OCI-LY1 (cell line): ENCODE data around the gene ATXN1.

Experiments
- H2AFZ ChIP-seq: fragments of 200-600 bp; sonication (generic), shearing (Covaris generic); 2 replicates; pipeline ENCODE4 v1.6.0; 2014; ENCODE audit warnings: antibody characterized with exemption, mild to moderate bottlenecking, low read length
- H3F3A ChIP-seq: fragments of 200-600 bp; sonication (generic), shearing (Covaris generic); 2 replicates; pipeline ENCODE4 v1.6.0; 2014; ENCODE audit warnings: mild to moderate bottlenecking, antibody characterized with exemption, low read length, moderate library complexity; ENCODE audit not compliant: insufficient read depth
- H3K27ac ChIP-seq: fragments of 200-600 bp; sonication (generic); 2 replicates; pipeline ENCODE4 v1.5.1; 2014; ENCODE audit warnings: low read length, mixed run types, mild to moderate bottlenecking, low read depth; ENCODE audit not compliant: poor library complexity, severe bottlenecking
- H3K27me3 ChIP-seq: fragments of 200-600 bp; sonication (generic); 2 replicates; pipeline ENCODE4 v1.6.0; 2014; ENCODE audit warnings: antibody characterized with exemption, mild to moderate bottlenecking, low read length, moderate library complexity; ENCODE audit not compliant: insufficient read depth
- H3K36me3 ChIP-seq: fragments of 200-600 bp; sonication (generic); 2 replicates; pipeline ENCODE4 v1.6.1; 2014; ENCODE audit warnings: mild to moderate bottlenecking, antibody characterized with exemption, low read length, moderate library complexity, mixed read lengths; ENCODE audit not compliant: insufficient read depth
- H3K4me1 ChIP-seq: fragments of 200-600 bp; sonication (generic); 2 replicates; pipeline ENCODE4 v1.5.1; 2014; ENCODE audit warnings: mild to moderate bottlenecking, low read length, moderate library complexity; ENCODE audit not compliant: insufficient read depth, severe bottlenecking
- H3K4me2 ChIP-seq: fragments of 200-600 bp; sonication (generic), shearing (Covaris generic); 2 replicates; pipeline ENCODE4 v1.6.1; 2014; ENCODE audit warnings: low read length
- H3K4me3 ChIP-seq: fragments of 200-600 bp; sonication (generic); 2 replicates; pipeline ENCODE4 v1.5.1; 2014; ENCODE audit warnings: low read length, low read depth, mild to moderate bottlenecking, mixed read lengths; ENCODE audit not compliant: poor library complexity, severe bottlenecking
- H3K79me2 ChIP-seq: fragments of 200-600 bp; shearing (Covaris generic); 2 replicates; pipeline ENCODE4 v1.6.1; 2016; ENCODE audit warnings: mixed run types, low read length, mixed read lengths; ENCODE audit not compliant: insufficient read depth
- H3K9ac ChIP-seq: fragments of 200-600 bp; sonication (generic), shearing (Covaris generic); 2 replicates; pipeline ENCODE4 v1.6.1; 2014; ENCODE audit warnings: mild to moderate bottlenecking, low read length, mixed read lengths
- H3K9me2 ChIP-seq: fragments of 200-600 bp; sonication (generic), shearing (Covaris generic); 2 replicates; pipeline ENCODE4 v1.6.1; 2014; ENCODE audit warnings: low read depth, mild to moderate bottlenecking, low read length, mixed read lengths
- H3K9me3 ChIP-seq: fragments of 200-600 bp; shearing (Covaris generic); 2 replicates; pipeline ENCODE4 v1.6.1; 2014; ENCODE audit warnings: low read length, mixed read lengths
- H4K20me1 ChIP-seq: fragments of 200-600 bp; sonication (generic), shearing (Covaris generic); 2 replicates; pipeline ENCODE4 v1.6.0; 2016; ENCODE audit warnings: mild to moderate bottlenecking, low read length; ENCODE audit not compliant: insufficient read depth
- CTCF ChIP-seq: fragments of 200-600 bp; sonication (generic), shearing (Covaris generic); IDR thresholded peaks from 2 replicates; pipeline ENCODE4 v1.5.1; 2017; ENCODE audit warnings: mild to moderate bottlenecking, antibody characterized with exemption, low read length, moderate library complexity, mixed read lengths
- EZH2 ChIP-seq: fragments of 200-600 bp; sonication (generic), shearing (Covaris generic); IDR thresholded peaks from 2 replicates; pipeline ENCODE4 v1.8.0; 2017; ENCODE audit warnings: borderline replicate concordance, mixed run types, mild to moderate bottlenecking, antibody characterized with exemption, low read length, moderate library complexity, mixed read lengths

The ATXN1 gene

DNA sequence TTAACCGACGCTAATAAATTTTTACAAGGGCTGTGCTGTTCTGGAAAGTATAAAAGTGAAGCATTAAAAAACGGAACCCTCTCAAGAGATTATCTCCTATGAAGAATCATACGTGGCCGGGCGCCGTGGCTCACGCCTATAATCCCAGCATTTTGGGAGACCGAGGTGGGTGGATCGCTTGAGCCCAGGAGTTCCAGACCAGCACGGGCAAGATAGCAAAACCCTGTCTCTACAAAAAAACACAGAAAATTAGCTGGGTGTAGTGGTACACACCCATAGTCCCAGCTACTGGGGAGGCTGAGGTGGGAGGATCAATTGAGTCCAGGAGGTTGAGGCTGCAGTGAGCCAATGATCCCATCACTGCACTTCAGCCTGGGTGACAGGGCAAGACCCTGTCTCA lies 439.4 kb downstream of the ATXN1 start:
- Histone ChIP-seq H3K27ac (no peak overlapping the region), H3F3A (no peaks in the 10 kb centered on the region), H3K9me3 (no peaks in the 10 kb centered on the region), H3K36me3 (no peaks in the 10 kb centered on the region), H2AFZ (no peak overlapping the region), H3K9ac (no peak overlapping the region), H3K4me2 (no peak overlapping the region), H4K20me1 (no peaks in the 10 kb centered on the region), H3K79me2 (no peaks in the 10 kb centered on the region), H3K4me1 (peaks cover 20% of the 10 kb centered on the region), H3K4me3 (no peak overlapping the region), H3K9me2 (no peaks in the 10 kb centered on the region), H3K27me3 (no peaks in the 10 kb centered on the region)
- TF ChIP-seq EZH2 = no peak
- TF ChIP-seq CTCF = no peak

DNA sequence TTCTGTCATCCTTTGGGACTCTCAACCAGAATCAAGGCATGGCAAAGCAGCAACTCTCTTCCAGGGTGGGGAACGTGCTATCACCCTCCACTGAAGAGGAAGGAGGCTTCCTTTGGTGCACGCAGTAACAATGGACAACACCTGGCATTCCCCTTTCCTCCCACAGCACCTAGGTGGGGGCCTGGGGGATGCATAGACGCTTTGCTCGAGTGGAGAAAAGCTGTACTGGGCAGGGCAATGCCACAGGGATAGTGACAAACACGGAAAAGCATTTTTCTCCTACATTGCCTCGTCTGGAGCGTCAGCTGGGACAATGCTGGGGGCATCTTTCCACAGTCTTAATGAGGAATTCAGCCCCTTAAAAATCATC lies 439.9 kb downstream of the ATXN1 start:
- peaks cover 20% of the 10 kb centered on the region for H3K4me1 ChIP-seq
- H3K9ac ChIP-seq = no peak overlapping the region
- no peak overlapping the region for H3K27ac ChIP-seq

DNA sequence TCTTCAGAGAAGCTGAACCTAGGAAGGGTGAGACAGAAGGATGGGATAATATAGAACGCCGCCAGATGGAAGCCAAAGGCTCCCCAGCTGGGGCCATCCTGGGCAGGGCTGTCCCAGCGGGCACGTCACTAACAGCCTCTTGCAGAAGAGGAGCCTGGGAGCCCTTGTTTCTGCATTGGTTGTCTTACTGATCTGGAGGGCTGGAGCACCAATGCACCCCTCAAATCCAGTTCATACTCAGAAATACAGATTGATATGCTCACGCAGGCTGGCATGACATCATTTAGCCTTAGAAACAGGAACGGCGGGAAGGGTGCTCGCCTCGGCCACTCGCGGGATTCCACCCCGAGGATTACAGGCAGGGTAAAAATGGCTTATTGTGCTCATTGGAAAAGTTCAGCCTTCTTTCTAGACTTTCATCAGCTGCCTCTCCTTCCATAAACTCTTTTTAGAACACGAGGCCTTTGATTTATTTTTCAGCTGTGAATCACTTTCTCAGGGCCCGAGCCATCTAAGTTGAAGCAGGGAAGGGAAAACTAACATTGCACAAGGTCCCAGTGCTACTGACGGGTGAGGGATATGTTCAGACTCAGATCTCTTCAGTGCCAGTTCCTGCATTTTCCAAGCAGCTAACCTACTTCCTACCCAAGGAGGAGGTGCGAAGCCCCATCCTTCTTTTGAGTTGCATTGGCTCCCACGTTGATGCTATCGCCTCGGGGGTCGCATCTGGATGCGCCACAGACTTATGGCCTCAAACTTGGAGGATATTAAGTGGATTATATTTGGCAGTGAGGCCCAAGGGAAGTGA lies 440.5 kb downstream of the ATXN1 start:
- H2AFZ ChIP-seq = no peak overlapping the region
- no peaks in the 10 kb centered on the region for H4K20me1 ChIP-seq
- H3K27me3 ChIP-seq = no peaks in the 10 kb centered on the region
- H3K4me2 ChIP-seq = no peak overlapping the region
- H3K4me1 ChIP-seq = peaks cover 20% of the 10 kb centered on the region
- H3F3A ChIP-seq = no peaks in the 10 kb centered on the region
- no peak for TF ChIP-seq CTCF
- TF ChIP-seq EZH2 = no peak
- H3K9me3 ChIP-seq = no peaks in the 10 kb centered on the region
- no peaks in the 10 kb centered on the region for H3K36me3 ChIP-seq
- no peaks in the 10 kb centered on the region for H3K79me2 ChIP-seq
- H3K27ac ChIP-seq = no peak overlapping the region
- H3K4me3 ChIP-seq = no peak overlapping the region
- no peaks in the 10 kb centered on the region for H3K9me2 ChIP-seq
- H3K9ac ChIP-seq = no peak overlapping the region

More for the DNA sequence above, 439.9 kb downstream of the ATXN1 start:
- no peaks in the 10 kb centered on the region for H3K9me3 ChIP-seq
- no peak overlapping the region for H2AFZ ChIP-seq
- H3F3A ChIP-seq = no peaks in the 10 kb centered on the region
- no peaks in the 10 kb centered on the region for H3K27me3 ChIP-seq
- no peaks in the 10 kb centered on the region for H3K36me3 ChIP-seq
- H3K4me3 ChIP-seq = no peak overlapping the region
- H3K9me2 ChIP-seq = no peaks in the 10 kb centered on the region
- H3K79me2 ChIP-seq = no peaks in the 10 kb centered on the region
- no peak for TF ChIP-seq CTCF
- no peak for TF ChIP-seq EZH2
- no peaks in the 10 kb centered on the region for H4K20me1 ChIP-seq
- no peak overlapping the region for H3K4me2 ChIP-seq
